Measurements from ENCODE around the gene C5orf15.

C5orf15 gene

GRCh38 chr5:133932441-133933168, 35.8 kb downstream of the C5orf15 start:
- 93% methylated on average over 13 of the region's 13 CpGs for WGBS, 2 experiments
- Histone ChIP-seq H3K27me3 (ENCODE audit: control insufficient read depth, insufficient read depth, low read length, poor library complexity, severe bottlenecking) (no peaks in the 10 kb centered on the region), H3K27ac (ENCODE audit: insufficient read depth, low read depth, low read length, poor library complexity, severe bottlenecking) (no peak overlapping the region), H3K9me3 (ENCODE audit: control insufficient read depth, low read length) (no peaks in the 10 kb centered on the region), H3K4me3 (ENCODE audit: insufficient read depth, low read depth, low read length) (no peak overlapping the region), H3K4me1 (ENCODE audit: control insufficient read depth, insufficient read depth, low read length) (no peaks in the 10 kb centered on the region), H3K36me3 (ENCODE audit: control insufficient read depth, insufficient read depth, low read length) (no peaks in the 10 kb centered on the region)

DNA sequence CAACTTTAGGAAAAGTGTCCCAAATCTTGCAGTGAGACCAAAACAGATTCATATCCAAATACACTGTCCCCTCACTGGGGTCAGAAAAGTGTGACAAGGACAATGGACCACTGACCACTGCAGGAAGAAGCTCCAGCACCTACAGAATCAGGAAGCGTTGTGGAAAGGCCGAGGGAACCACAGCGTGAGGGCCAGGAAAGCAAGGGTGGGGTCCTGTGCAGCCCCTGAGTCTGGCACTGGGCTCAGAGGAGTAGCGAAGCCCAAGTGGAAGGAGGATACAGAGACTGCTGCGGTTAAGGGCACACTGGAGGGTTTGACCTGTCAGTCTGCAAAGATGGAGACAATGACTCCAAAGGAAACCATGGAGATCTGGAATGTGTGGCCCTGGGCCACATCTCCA, 36.9 kb downstream of the C5orf15 start:
- Histone ChIP-seq H3K4me1 (ENCODE audit: control insufficient read depth, insufficient read depth, low read length) (no peaks in the 10 kb centered on the region), H3K27me3 (ENCODE audit: control insufficient read depth, insufficient read depth, low read length, poor library complexity, severe bottlenecking) (no peaks in the 10 kb centered on the region), H3K4me3 (ENCODE audit: insufficient read depth, low read depth, low read length) (no peak overlapping the region), H3K27ac (ENCODE audit: insufficient read depth, low read depth, low read length, poor library complexity, severe bottlenecking) (no peak overlapping the region), H3K9me3 (ENCODE audit: control insufficient read depth, low read length) (no peaks in the 10 kb centered on the region), H3K36me3 (ENCODE audit: control insufficient read depth, insufficient read depth, low read length) (no peaks in the 10 kb centered on the region)
- WGBS, 2 experiments: 93 to 94% methylated on average over 5 of the region's 5 CpGs

DNA sequence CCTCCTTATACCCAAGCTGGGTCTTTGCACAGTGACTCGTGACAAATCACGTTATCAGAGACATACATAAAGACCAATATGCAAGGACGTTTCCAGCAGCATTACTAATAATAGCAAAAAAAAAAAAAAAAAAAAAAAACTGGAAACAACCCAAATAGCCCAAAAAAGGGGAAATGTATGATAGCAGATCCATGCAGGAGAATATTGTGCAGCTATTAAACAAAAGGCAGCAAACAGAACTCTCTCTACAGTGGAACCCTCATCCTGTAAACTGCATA, 37.7 kb downstream of the C5orf15 start:
- Histone ChIP-seq H3K9me3 (ENCODE audit: control insufficient read depth, low read length) (no peaks in the 10 kb centered on the region), H3K4me3 (ENCODE audit: insufficient read depth, low read depth, low read length) (no peak overlapping the region), H3K36me3 (ENCODE audit: control insufficient read depth, insufficient read depth, low read length) (no peaks in the 10 kb centered on the region), H3K27me3 (ENCODE audit: control insufficient read depth, insufficient read depth, low read length, poor library complexity, severe bottlenecking) (no peaks in the 10 kb centered on the region), H3K27ac (ENCODE audit: insufficient read depth, low read depth, low read length, poor library complexity, severe bottlenecking) (no peak overlapping the region), H3K4me1 (ENCODE audit: control insufficient read depth, insufficient read depth, low read length) (no peaks in the 10 kb centered on the region)
- WGBS, 2 experiments: 93 to 100% methylated on average over 1 to 2 of the region's 3 CpGs

DNA sequence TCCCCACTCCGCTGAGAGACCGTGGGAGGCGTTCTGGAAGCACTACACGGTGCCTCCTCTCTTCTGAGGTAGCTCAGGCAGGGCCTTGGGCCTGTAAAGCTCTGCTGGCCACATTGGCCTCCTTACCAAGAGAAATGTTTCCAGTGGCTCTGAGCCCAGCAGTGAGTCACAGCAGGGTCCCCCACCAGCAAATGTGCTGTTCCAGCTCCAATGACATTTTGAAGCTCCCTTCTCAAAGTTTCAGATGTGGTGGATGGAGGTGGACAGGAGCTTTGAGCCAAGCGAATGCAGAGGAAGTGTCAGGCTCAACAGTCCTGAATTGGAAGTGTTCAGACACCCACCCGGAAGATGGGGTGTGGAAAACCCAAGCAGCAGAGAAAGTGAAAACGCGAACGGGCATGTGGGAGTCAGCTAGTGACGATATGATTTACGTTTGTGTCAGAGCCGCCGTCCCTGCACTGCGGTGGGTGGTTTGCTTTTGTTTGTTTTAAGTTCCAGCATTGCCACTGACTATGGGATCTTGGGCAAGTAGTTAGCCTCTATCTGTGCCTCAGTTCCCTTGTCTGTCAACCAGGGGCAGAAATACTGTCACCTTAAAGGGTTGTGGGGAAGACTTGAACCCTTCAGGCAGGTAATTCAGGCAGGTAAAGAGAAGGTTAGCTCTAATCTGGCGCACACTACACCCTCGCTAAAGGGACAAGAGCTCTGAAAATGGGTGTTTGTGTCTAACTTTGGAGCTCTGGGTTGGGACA, 38.2 kb downstream of the C5orf15 start:
- Histone ChIP-seq H3K4me1 (ENCODE audit: control insufficient read depth, insufficient read depth, low read length) (no peaks in the 10 kb centered on the region), H3K27ac (ENCODE audit: insufficient read depth, low read depth, low read length, poor library complexity, severe bottlenecking) (no peak overlapping the region), H3K4me3 (ENCODE audit: insufficient read depth, low read depth, low read length) (no peak overlapping the region), H3K9me3 (ENCODE audit: control insufficient read depth, low read length) (no peaks in the 10 kb centered on the region), H3K36me3 (ENCODE audit: control insufficient read depth, insufficient read depth, low read length) (no peaks in the 10 kb centered on the region), H3K27me3 (ENCODE audit: control insufficient read depth, insufficient read depth, low read length, poor library complexity, severe bottlenecking) (no peaks in the 10 kb centered on the region)
- 94 to 95% methylated on average over 16 of the region's 16 CpGs for WGBS, 2 experiments

DNA sequence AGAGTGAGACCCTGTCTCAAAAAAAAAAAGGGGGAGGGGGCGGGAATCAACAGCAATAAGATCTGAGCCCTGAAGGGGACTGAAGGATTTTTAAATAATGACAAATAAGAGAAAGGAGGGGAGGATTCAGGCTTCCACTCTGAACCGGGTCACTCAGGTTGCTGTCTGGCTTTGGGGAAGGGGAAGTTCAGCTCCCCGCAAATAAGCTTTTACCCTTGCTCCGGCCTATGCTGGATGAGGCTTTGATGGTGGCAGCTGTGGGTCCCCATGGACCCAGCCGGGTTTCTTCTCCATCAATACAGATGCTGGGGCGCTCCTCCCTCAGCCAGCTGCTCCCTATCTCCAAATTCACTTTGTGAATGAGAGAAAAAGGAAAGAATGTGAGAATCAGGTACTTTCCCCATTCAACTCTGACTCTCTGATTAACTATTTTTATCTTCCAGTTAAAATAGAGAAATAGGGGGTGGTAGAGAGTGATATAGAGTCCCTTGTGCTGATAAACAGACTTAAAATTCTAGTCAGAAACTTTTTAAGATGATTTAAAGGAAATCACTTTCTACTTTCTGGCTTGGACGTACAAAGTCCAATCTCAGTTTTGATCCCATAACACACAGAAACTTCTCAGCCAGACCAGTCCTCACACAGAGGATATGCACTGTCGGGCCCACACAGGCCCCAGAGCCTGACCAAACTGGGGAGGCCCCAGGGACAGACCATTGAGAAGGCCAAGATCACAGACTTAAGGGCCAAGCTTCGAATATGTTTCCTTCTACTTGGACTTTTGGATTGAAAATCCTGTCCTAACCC, 39.6 kb downstream of the C5orf15 start:
- Histone ChIP-seq H3K4me3 (ENCODE audit: insufficient read depth, low read depth, low read length) (no peak overlapping the region), H3K4me1 (ENCODE audit: control insufficient read depth, insufficient read depth, low read length) (no peaks in the 10 kb centered on the region), H3K36me3 (ENCODE audit: control insufficient read depth, insufficient read depth, low read length) (no peaks in the 10 kb centered on the region), H3K27me3 (ENCODE audit: control insufficient read depth, insufficient read depth, low read length, poor library complexity, severe bottlenecking) (no peaks in the 10 kb centered on the region), H3K27ac (ENCODE audit: insufficient read depth, low read depth, low read length, poor library complexity, severe bottlenecking) (no peak overlapping the region), H3K9me3 (ENCODE audit: control insufficient read depth, low read length) (no peaks in the 10 kb centered on the region)
- WGBS, 2 experiments: 92 to 94% methylated on average over 8 to 9 of the region's 9 CpGs

- Histone ChIP-seq H3K9me3 (ENCODE audit: control insufficient read depth, low read length) (no peaks in the 10 kb centered on the region), H3K4me3 (ENCODE audit: insufficient read depth, low read depth, low read length) (no peak overlapping the region), H3K4me1 (ENCODE audit: control insufficient read depth, insufficient read depth, low read length) (no peaks in the 10 kb centered on the region), H3K27ac (ENCODE audit: insufficient read depth, low read depth, low read length, poor library complexity, severe bottlenecking) (no peak overlapping the region), H3K36me3 (ENCODE audit: control insufficient read depth, insufficient read depth, low read length) (no peaks in the 10 kb centered on the region), H3K27me3 (ENCODE audit: control insufficient read depth, insufficient read depth, low read length, poor library complexity, severe bottlenecking) (no peaks in the 10 kb centered on the region)
- 93 to 94% methylated on average over 13 of the region's 13 CpGs for WGBS, 2 experiments
Measured at GRCh38 chr5:133927300-133928180, 40.9 kb downstream of the C5orf15 start.

DNA sequence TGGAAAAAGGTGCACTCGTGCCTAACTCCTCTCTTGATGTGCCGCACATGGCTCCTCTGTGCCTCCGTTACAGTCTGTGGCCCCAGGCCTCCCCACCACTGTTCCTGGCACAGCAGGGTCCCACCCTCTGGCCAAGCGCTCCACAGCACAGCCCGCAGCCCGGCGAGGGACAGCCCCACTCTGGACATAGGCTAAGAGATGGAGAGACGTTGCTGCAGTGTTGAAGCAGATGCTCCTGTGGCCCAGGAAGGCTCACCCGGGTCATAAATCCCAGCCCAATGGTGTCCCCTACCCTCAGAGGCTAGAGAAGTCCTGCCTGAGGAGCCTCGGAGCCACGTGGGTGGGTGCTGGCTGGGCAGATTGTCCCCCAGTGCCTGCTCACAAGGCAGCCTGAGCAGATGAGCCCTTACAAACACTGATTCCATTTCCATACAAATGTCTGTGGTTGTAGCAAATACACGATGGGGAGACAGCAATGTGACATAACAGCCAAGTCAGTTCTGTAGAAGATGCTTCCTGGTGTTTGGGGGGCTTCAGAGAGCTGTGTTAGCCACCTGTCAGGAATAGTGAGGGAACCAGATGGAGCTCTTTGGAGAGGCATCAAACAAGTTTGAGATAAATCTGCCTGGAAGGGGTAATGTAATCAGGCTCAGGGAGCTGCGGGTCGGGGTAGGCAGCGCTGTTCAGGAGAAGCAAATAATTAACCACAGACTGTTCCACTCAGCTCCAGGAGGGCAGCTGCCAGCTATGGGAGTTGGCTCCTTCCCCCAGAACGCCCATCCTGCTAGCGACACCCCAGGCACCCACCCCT, 41.7 kb downstream of the C5orf15 start:
- Histone ChIP-seq H3K27ac (ENCODE audit: insufficient read depth, low read depth, low read length, poor library complexity, severe bottlenecking) (no peak overlapping the region), H3K4me1 (ENCODE audit: control insufficient read depth, insufficient read depth, low read length) (no peaks in the 10 kb centered on the region), H3K4me3 (ENCODE audit: insufficient read depth, low read depth, low read length) (no peak overlapping the region), H3K9me3 (ENCODE audit: control insufficient read depth, low read length) (no peaks in the 10 kb centered on the region), H3K36me3 (ENCODE audit: control insufficient read depth, insufficient read depth, low read length) (no peaks in the 10 kb centered on the region), H3K27me3 (ENCODE audit: control insufficient read depth, insufficient read depth, low read length, poor library complexity, severe bottlenecking) (no peaks in the 10 kb centered on the region)
- 90 to 92% methylated on average over 17 of the region's 17 CpGs for WGBS, 2 experiments

GRCh38 chr5:133925866-133926488, 42.4 kb downstream of the C5orf15 start:
- Histone ChIP-seq H3K4me1 (ENCODE audit: control insufficient read depth, insufficient read depth, low read length) (no peaks in the 10 kb centered on the region), H3K27ac (ENCODE audit: insufficient read depth, low read depth, low read length, poor library complexity, severe bottlenecking) (no peak overlapping the region), H3K36me3 (ENCODE audit: control insufficient read depth, insufficient read depth, low read length) (no peaks in the 10 kb centered on the region), H3K9me3 (ENCODE audit: control insufficient read depth, low read length) (no peaks in the 10 kb centered on the region), H3K4me3 (ENCODE audit: insufficient read depth, low read depth, low read length) (no peak overlapping the region), H3K27me3 (ENCODE audit: control insufficient read depth, insufficient read depth, low read length, poor library complexity, severe bottlenecking) (no peaks in the 10 kb centered on the region)
- 93 to 95% methylated on average over 12 of the region's 12 CpGs for WGBS, 2 experiments

DNA sequence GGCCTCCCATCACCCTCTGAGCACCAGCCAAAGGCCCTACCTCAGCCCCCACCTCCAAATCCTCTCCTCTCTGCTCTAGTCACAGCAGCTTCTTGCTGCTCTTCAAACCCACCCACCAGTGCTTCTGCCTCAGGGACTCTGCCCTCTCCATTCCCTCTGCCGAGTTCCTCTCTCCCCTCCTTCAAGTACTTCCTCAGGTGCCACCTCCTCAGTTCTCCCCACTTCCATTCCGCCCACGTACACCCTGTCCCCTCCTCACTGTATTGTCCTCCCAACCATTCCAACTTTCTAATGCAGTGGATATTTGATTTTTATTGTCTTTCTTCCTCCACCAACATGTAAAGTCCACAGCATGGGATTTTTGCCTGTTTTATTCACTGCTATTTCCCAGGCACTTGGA, 43.2 kb downstream of the C5orf15 start:
- 92 to 97% methylated on average over 3 of the region's 3 CpGs for WGBS, 2 experiments
- no peaks in the 10 kb centered on the region for H3K27me3 ChIP-seq (ENCODE audit: control insufficient read depth, insufficient read depth, low read length, poor library complexity, severe bottlenecking)
- H3K36me3 ChIP-seq (ENCODE audit: control insufficient read depth, insufficient read depth, low read length): no peaks in the 10 kb centered on the region
- no peaks in the 10 kb centered on the region for H3K4me1 ChIP-seq (ENCODE audit: control insufficient read depth, insufficient read depth, low read length)
- no peaks in the 10 kb centered on the region for H3K9me3 ChIP-seq (ENCODE audit: control insufficient read depth, low read length)
- no peak overlapping the region for H3K4me3 ChIP-seq (ENCODE audit: insufficient read depth, low read depth, low read length)
- no peak overlapping the region for H3K27ac ChIP-seq (ENCODE audit: insufficient read depth, low read depth, low read length, poor library complexity, severe bottlenecking)

All from ectodermal cell (in vitro differentiated cells).